OCI-LY1 (cell line): ENCODE measurements around the gene GNB5.
A peak's percentile ranks its signal among the peaks of the same experiment; 100 is the strongest.

ENCODE experiments used
- H2AFZ ChIP-seq: fragments of 200-600 bp; sonication (generic), shearing (Covaris generic); 2 replicates; pipeline ENCODE4 v1.6.0; 2014; ENCODE audit warnings: antibody characterized with exemption, mild to moderate bottlenecking, low read length
- H3F3A ChIP-seq: fragments of 200-600 bp; sonication (generic), shearing (Covaris generic); 2 replicates; pipeline ENCODE4 v1.6.0; 2014; ENCODE audit warnings: mild to moderate bottlenecking, antibody characterized with exemption, low read length, moderate library complexity; ENCODE audit not compliant: insufficient read depth
- H3K27ac ChIP-seq: fragments of 200-600 bp; sonication (generic); 2 replicates; pipeline ENCODE4 v1.5.1; 2014; ENCODE audit warnings: low read length, mixed run types, mild to moderate bottlenecking, low read depth; ENCODE audit not compliant: poor library complexity, severe bottlenecking
- H3K27me3 ChIP-seq: fragments of 200-600 bp; sonication (generic); 2 replicates; pipeline ENCODE4 v1.6.0; 2014; ENCODE audit warnings: antibody characterized with exemption, mild to moderate bottlenecking, low read length, moderate library complexity; ENCODE audit not compliant: insufficient read depth
- H3K36me3 ChIP-seq: fragments of 200-600 bp; sonication (generic); 2 replicates; pipeline ENCODE4 v1.6.1; 2014; ENCODE audit warnings: mild to moderate bottlenecking, antibody characterized with exemption, low read length, moderate library complexity, mixed read lengths; ENCODE audit not compliant: insufficient read depth
- H3K4me1 ChIP-seq: fragments of 200-600 bp; sonication (generic); 2 replicates; pipeline ENCODE4 v1.5.1; 2014; ENCODE audit warnings: mild to moderate bottlenecking, low read length, moderate library complexity; ENCODE audit not compliant: insufficient read depth, severe bottlenecking
- H3K4me2 ChIP-seq: fragments of 200-600 bp; sonication (generic), shearing (Covaris generic); 2 replicates; pipeline ENCODE4 v1.6.1; 2014; ENCODE audit warnings: low read length
- H3K4me3 ChIP-seq: fragments of 200-600 bp; sonication (generic); 2 replicates; pipeline ENCODE4 v1.5.1; 2014; ENCODE audit warnings: low read length, low read depth, mild to moderate bottlenecking, mixed read lengths; ENCODE audit not compliant: poor library complexity, severe bottlenecking
- H3K79me2 ChIP-seq: fragments of 200-600 bp; shearing (Covaris generic); 2 replicates; pipeline ENCODE4 v1.6.1; 2016; ENCODE audit warnings: mixed run types, low read length, mixed read lengths; ENCODE audit not compliant: insufficient read depth
- H3K9ac ChIP-seq: fragments of 200-600 bp; sonication (generic), shearing (Covaris generic); 2 replicates; pipeline ENCODE4 v1.6.1; 2014; ENCODE audit warnings: mild to moderate bottlenecking, low read length, mixed read lengths
- H3K9me2 ChIP-seq: fragments of 200-600 bp; sonication (generic), shearing (Covaris generic); 2 replicates; pipeline ENCODE4 v1.6.1; 2014; ENCODE audit warnings: low read depth, mild to moderate bottlenecking, low read length, mixed read lengths
- H3K9me3 ChIP-seq: fragments of 200-600 bp; shearing (Covaris generic); 2 replicates; pipeline ENCODE4 v1.6.1; 2014; ENCODE audit warnings: low read length, mixed read lengths
- H4K20me1 ChIP-seq: fragments of 200-600 bp; sonication (generic), shearing (Covaris generic); 2 replicates; pipeline ENCODE4 v1.6.0; 2016; ENCODE audit warnings: mild to moderate bottlenecking, low read length; ENCODE audit not compliant: insufficient read depth
- CTCF ChIP-seq: fragments of 200-600 bp; sonication (generic), shearing (Covaris generic); IDR thresholded peaks from 2 replicates; pipeline ENCODE4 v1.5.1; 2017; ENCODE audit warnings: mild to moderate bottlenecking, antibody characterized with exemption, low read length, moderate library complexity, mixed read lengths
- EZH2 ChIP-seq: fragments of 200-600 bp; sonication (generic), shearing (Covaris generic); IDR thresholded peaks from 2 replicates; pipeline ENCODE4 v1.8.0; 2017; ENCODE audit warnings: borderline replicate concordance, mixed run types, mild to moderate bottlenecking, antibody characterized with exemption, low read length, moderate library complexity, mixed read lengths

The GNB5 gene

GRCh38 chr15:52221730-52222129 lies 30.5 kb upstream of the GNB5 start:
- Histone ChIP-seq H3K9me3 (no peaks in the 10 kb centered on the region), H2AFZ (no peak overlapping the region)

GRCh38 chr15:52220937-52221660 lies 29.9 kb upstream of the GNB5 start:
- Histone ChIP-seq H4K20me1 (no peaks in the 10 kb centered on the region), H2AFZ (no peak overlapping the region), H3K9me3 (no peaks in the 10 kb centered on the region), H3K4me1 (peaks cover 96% of the 10 kb centered on the region), H3K36me3 (no peaks in the 10 kb centered on the region), H3K9me2 (no peaks in the 10 kb centered on the region), H3K4me2 (peak overlapping the region; percentile 85), H3F3A (no peaks in the 10 kb centered on the region), H3K4me3 (peak overlapping the region; percentile 73), H3K79me2 (peaks cover 11% of the 10 kb centered on the region; the same call in 1 of the 2 replicates), H3K27me3 (no peaks in the 10 kb centered on the region), H3K27ac (peak overlapping the region; percentile 97), H3K9ac (peak overlapping the region; percentile 93)
- TF ChIP-seq CTCF (no peak), EZH2 (no peak)

More at GRCh38 chr15:52221730-52222129, 30.5 kb upstream of the GNB5 start:
- H3K4me1 ChIP-seq: peaks cover 100% of the 10 kb centered on the region
- no peaks in the 10 kb centered on the region for H3K27me3 ChIP-seq
- H3K9me2 ChIP-seq: no peaks in the 10 kb centered on the region
- no peaks in the 10 kb centered on the region for H3K36me3 ChIP-seq
- peak overlapping the region; percentile 97 for H3K27ac ChIP-seq
- H3K9ac ChIP-seq: peak overlapping the region; percentile 93
- no peaks in the 10 kb centered on the region for H4K20me1 ChIP-seq
- H3K4me3 ChIP-seq: peak overlapping the region; percentile 73
- peak overlapping the region; percentile 85 for H3K4me2 ChIP-seq
- H3K79me2 ChIP-seq: peaks cover 11% of the 10 kb centered on the region; the same call in 1 of the 2 replicates
- TF ChIP-seq CTCF: no peak
- no peak for TF ChIP-seq EZH2
- no peaks in the 10 kb centered on the region for H3F3A ChIP-seq

GRCh38 chr15:52220251-52220650 lies 29.1 kb upstream of the GNB5 start:
- Histone ChIP-seq H2AFZ (no peak overlapping the region), H3K27ac (peak overlapping the region; percentile 97), H3K9ac (peak overlapping the region; percentile 93; the same call in 1 of the 2 replicates), H3K4me2 (peak overlapping the region; percentile 85), H3K9me3 (no peaks in the 10 kb centered on the region), H3F3A (no peaks in the 10 kb centered on the region), H3K4me1 (peaks cover 87% of the 10 kb centered on the region), H3K36me3 (no peaks in the 10 kb centered on the region), H3K79me2 (peaks cover 11% of the 10 kb centered on the region; the same call in 1 of the 2 replicates), H3K4me3 (peak overlapping the region; percentile 73), H3K27me3 (no peaks in the 10 kb centered on the region), H4K20me1 (no peaks in the 10 kb centered on the region), H3K9me2 (no peaks in the 10 kb centered on the region)
- TF ChIP-seq CTCF (no peak), EZH2 (no peak)
